Effector memory CD4-positive, alpha-beta T cell (primary cell): ENCODE results near the gene DGKI.

Experiments used
- DNase-seq, 3 donors: peaks; one replicate each; pipeline ENCODE4 v3.0.0-alpha.2; 2020
- H3K27ac ChIP-seq: 2 replicates; pipeline ENCODE4 v1.7.0; 2013; ENCODE audit warnings: mild to moderate bottlenecking, low read length, moderate library complexity; ENCODE audit not compliant: insufficient read depth, poor library complexity, severe bottlenecking
- H3K27me3 ChIP-seq: replicated peaks from 2 replicates; pipeline ENCODE4 v1.7.0; 2013; ENCODE audit warnings: mild to moderate bottlenecking, low read length; ENCODE audit not compliant: insufficient read depth, control insufficient read depth, poor library complexity, severe bottlenecking
- H3K36me3 ChIP-seq: 2 replicates; pipeline ENCODE4 v1.7.0; 2013; ENCODE audit warnings: mild to moderate bottlenecking, low read length, moderate library complexity; ENCODE audit not compliant: control insufficient read depth, insufficient read depth
- H3K4me1 ChIP-seq: 2 replicates; pipeline ENCODE4 v1.7.0; 2013; ENCODE audit warnings: low read length, mild to moderate bottlenecking; ENCODE audit not compliant: control insufficient read depth, insufficient read depth, poor library complexity, severe bottlenecking
- H3K4me3 ChIP-seq: 2 replicates; pipeline ENCODE4 v1.7.0; 2013; ENCODE audit warnings: low read length, low read depth, mild to moderate bottlenecking; ENCODE audit not compliant: insufficient read depth, poor library complexity, severe bottlenecking
- H3K9me3 ChIP-seq: 2 replicates; pipeline ENCODE4 v1.7.0; 2013; ENCODE audit warnings: mild to moderate bottlenecking, low read length, moderate library complexity; ENCODE audit not compliant: control insufficient read depth

Gene DGKI

DNA sequence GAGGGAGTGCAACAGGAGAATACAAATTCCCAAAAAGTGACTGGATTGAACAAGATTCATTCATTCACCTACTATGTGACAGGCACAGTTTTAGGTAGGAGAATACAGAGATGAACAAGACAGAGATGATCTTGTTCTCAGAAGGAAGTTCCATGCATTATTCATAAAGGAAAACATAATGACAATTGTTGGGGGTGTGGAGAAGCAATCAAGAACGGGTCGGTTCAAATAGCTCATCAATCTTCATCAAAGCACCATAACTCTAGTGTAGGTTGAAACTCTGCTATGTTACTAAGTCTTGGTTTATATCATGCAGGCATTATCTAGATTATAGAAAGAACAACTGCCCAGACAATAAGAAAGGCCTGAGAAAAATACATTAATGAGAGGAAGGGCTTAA, 243.7 kb downstream of the DGKI start:
- Histone ChIP-seq H3K4me1 (no peaks in the 10 kb centered on the region), H3K4me3 (no peak overlapping the region), H3K27ac (no peak overlapping the region), H3K36me3 (no peaks in the 10 kb centered on the region), H3K9me3 (no peaks in the 10 kb centered on the region), H3K27me3 (peaks cover 5% of the 10 kb centered on the region)
- no peak for DNase-seq

DNA sequence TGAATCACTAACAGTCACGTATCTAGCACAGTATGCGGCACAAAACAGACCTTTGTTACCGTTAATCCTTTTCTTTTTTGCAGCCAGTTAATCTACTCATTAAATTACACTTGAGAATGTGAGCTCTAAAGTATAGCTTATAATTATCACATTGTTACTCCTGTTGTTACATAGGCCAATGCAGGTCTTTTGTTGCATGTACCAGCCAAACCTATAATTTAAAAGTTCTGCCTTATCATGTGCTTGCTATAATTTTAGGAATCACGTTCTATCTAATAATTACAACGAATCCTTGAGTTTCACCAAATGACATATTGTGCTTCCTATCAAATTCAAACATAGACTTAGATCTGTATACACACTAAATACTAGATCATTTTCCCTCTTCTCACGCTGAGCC, 245.1 kb downstream of the DGKI start:
- Histone ChIP-seq H3K4me3 (no peak overlapping the region), H3K9me3 (no peaks in the 10 kb centered on the region), H3K36me3 (no peaks in the 10 kb centered on the region), H3K27ac (no peak overlapping the region), H3K4me1 (no peaks in the 10 kb centered on the region), H3K27me3 (peaks cover 5% of the 10 kb centered on the region)
- no peak for DNase-seq

DNA sequence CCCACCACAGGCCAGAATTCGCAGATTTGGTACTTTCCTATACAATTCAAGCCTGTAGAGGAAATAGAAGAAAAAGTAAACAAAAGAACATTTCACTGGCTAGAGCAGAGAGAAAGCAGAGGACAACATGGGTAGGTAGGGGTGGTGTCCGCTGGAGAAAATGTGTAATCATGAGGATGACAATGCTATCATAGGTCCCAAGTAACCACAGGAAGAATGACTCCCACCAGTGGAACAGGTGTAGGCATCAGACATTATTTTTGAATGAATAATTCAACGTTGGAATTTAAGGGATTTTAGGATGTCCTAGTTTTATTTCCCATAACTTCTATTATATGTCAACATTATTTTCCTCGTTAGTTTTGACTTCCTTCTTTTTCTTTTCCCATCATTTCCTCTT, 248.9 kb downstream of the DGKI start:
- Histone ChIP-seq H3K9me3 (no peaks in the 10 kb centered on the region), H3K27ac (no peak overlapping the region), H3K36me3 (no peaks in the 10 kb centered on the region), H3K4me1 (no peaks in the 10 kb centered on the region), H3K27me3 (no peaks in the 10 kb centered on the region), H3K4me3 (no peak overlapping the region)
- DNase-seq, result no peak

GRCh38 chr7:137593115-137593711, 253.6 kb downstream of the DGKI start:
- no peak for DNase-seq
- Histone ChIP-seq H3K27me3 (no peaks in the 10 kb centered on the region), H3K27ac (no peak overlapping the region), H3K36me3 (no peaks in the 10 kb centered on the region), H3K4me1 (no peaks in the 10 kb centered on the region), H3K9me3 (no peaks in the 10 kb centered on the region), H3K4me3 (no peak overlapping the region)

GRCh38 chr7:137592232-137592896, 254.4 kb downstream of the DGKI start:
- Histone ChIP-seq H3K4me1 (no peaks in the 10 kb centered on the region), H3K4me3 (no peak overlapping the region), H3K27ac (no peak overlapping the region), H3K36me3 (no peaks in the 10 kb centered on the region), H3K27me3 (no peaks in the 10 kb centered on the region), H3K9me3 (no peaks in the 10 kb centered on the region)
- no peak for DNase-seq

DNA sequence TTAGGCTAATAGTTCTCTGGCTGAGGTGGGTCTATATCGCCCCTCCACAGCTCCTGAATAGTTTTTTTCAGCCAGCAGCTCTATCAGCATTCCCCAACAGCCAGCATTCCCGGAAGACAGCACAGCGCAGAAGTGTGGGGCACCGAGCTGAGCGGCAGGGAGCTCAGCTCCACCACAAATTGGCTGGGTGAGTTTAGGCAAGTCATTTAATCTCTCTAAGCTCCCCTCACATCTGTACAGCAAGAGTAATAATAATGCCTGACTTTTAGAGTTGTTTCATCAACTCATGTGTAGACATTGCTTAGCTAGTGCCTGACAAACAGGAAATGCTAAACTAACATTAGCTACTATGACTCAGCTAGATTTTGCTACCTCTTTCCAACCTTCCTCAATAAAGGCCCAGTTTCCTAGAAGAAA, 255.3 kb downstream of the DGKI start:
- H3K36me3 ChIP-seq, result no peaks in the 10 kb centered on the region
- H3K9me3 ChIP-seq, result no peaks in the 10 kb centered on the region
- no peaks in the 10 kb centered on the region for H3K27me3 ChIP-seq
- no peak overlapping the region for H3K27ac ChIP-seq
- DNase-seq, result no peak
- no peak overlapping the region for H3K4me3 ChIP-seq
- no peaks in the 10 kb centered on the region for H3K4me1 ChIP-seq

GRCh38 chr7:137590756-137591305, 255.9 kb downstream of the DGKI start:
- Histone ChIP-seq H3K27me3 (no peaks in the 10 kb centered on the region), H3K4me1 (no peaks in the 10 kb centered on the region), H3K4me3 (no peak overlapping the region), H3K36me3 (no peaks in the 10 kb centered on the region), H3K9me3 (no peaks in the 10 kb centered on the region), H3K27ac (no peak overlapping the region)
- DNase-seq, result no peak

- no peaks in the 10 kb centered on the region for H3K36me3 ChIP-seq
- H3K4me3 ChIP-seq, result no peak overlapping the region
- DNase-seq, result no peak
- H3K9me3 ChIP-seq, result no peaks in the 10 kb centered on the region
- no peaks in the 10 kb centered on the region for H3K4me1 ChIP-seq
- no peak overlapping the region for H3K27ac ChIP-seq
- H3K27me3 ChIP-seq, result no peaks in the 10 kb centered on the region
These were observed 256.6 kb downstream of the DGKI start for GRCh38 chr7:137590071-137590755.

GRCh38 chr7:137587326-137587725, 259.4 kb downstream of the DGKI start:
- Histone ChIP-seq H3K9me3 (no peaks in the 10 kb centered on the region), H3K4me3 (no peak overlapping the region), H3K4me1 (no peaks in the 10 kb centered on the region), H3K27me3 (no peaks in the 10 kb centered on the region), H3K36me3 (no peaks in the 10 kb centered on the region), H3K27ac (no peak overlapping the region)
- no peak for DNase-seq

- Histone ChIP-seq H3K27me3 (no peaks in the 10 kb centered on the region), H3K27ac (no peak overlapping the region), H3K36me3 (no peaks in the 10 kb centered on the region), H3K9me3 (no peaks in the 10 kb centered on the region), H3K4me3 (no peak overlapping the region), H3K4me1 (no peaks in the 10 kb centered on the region)
- DNase-seq, result no peak
These were observed 261.2 kb downstream of the DGKI start for GRCh38 chr7:137585591-137585990.
